ENCODE results near the gene HOXD10. TPM values are rescaled to one million over a fixed set of nuclear protein-coding genes. Genes with fewer than 3 reads are reported as not detected.
A peak's percentile ranks its signal among the peaks of the same experiment; 100 is the strongest.

HOXD10 gene
- total and polyA plus RNA-seq, 2 donors = 4.1 to 14.1 TPM

DNA sequence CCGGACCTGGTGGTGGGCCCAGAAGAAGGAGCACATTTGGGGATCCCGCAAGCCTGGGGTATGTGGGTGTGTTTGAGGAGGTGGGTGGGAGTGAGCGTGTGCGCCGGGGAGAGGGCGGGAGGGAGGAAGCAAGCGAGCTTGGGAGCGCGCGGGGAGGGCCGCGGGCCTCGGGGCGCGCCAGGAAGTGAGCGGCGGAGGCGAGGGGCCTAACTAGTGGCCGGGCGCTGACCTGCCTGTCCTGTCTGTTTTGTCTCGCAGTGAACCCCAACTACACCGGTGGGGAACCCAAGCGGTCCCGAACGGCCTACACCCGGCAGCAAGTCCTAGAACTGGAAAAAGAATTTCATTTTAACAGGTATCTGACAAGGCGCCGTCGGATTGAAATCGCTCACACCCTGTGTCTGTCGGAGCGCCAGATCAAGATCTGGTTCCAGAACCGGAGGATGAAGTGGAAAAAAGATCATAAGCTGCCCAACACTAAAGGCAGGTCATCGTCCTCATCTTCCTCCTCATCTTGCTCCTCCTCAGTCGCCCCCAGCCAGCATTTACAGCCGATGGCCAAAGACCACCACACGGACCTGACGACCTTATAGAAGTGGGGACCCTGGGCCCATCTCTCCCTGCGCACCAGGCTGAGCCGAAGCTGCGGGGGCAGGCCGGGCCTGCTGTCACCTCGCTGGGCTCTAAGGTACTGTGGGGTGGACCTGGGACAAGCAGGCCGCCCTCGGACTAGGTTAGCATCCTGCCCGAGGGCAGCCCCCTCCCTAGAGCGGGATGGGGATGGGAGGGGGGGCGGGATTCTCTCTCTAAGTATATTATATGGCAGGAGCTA is 36.0 kb downstream of the HOXD10 start:
- Histone ChIP-seq H3K27ac (ENCODE audit: low read depth) (no peak overlapping the region), H3K4me1 (ENCODE audit: insufficient read depth) (peaks cover 2% of the 10 kb centered on the region), H3K4me3 (ENCODE audit: low read depth, low read length) (no peak overlapping the region), H3K36me3 (ENCODE audit: insufficient read depth) (no peaks in the 10 kb centered on the region)
- WGBS = 50% methylated on average over 48 of the region's 48 CpGs
- DNase-seq (ENCODE audit: extremely low spot score) = no peak

- Histone ChIP-seq H3K36me3 (ENCODE audit: insufficient read depth) (no peaks in the 10 kb centered on the region), H3K27ac (ENCODE audit: low read depth) (no peak overlapping the region), H3K4me1 (ENCODE audit: insufficient read depth) (peaks cover 2% of the 10 kb centered on the region), H3K4me3 (ENCODE audit: low read depth, low read length) (no peak overlapping the region)
- no peak for DNase-seq (ENCODE audit: extremely low spot score)
- 73% methylated on average over 11 of the region's 11 CpGs for WGBS
These were observed 38.1 kb downstream of the HOXD10 start for GRCh38 chr2:176154576-176155252.

DNA sequence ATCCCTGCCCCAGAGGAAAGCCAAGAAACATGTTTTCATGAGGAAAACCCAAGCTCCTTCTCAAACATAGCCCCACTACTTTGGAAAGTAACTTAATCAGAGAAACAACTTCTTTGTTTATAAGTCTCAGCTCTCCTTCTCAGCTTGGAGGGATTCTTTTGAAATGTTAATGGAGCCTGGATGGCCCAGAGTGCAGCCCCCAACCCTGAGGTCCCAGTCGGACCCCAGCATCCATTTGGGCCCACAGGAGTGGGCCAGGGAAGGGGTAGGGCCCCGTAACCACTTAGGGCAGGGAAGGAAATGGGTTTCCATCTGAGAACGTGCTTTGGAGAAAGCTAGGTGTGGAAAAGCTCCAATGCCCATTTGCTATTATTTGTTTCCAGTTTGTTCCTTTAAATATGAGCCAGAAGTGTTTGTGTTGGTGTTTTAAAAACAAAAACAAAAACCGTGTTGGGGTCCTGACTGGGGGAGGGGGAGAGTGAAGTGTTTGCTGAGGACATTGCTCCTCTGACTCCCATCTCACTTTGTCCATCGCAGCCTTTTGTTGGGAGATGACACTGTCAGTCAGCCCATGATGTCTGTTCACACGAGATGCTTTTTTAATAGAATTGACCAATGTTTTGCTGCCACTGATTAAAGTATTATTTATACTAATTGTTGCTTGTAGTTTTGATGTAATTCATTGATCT is 38.9 kb downstream of the HOXD10 start:
- peaks cover 2% of the 10 kb centered on the region for H3K4me1 ChIP-seq (ENCODE audit: insufficient read depth)
- no peak for DNase-seq (ENCODE audit: extremely low spot score)
- H3K36me3 ChIP-seq (ENCODE audit: insufficient read depth) = no peaks in the 10 kb centered on the region
- 54% methylated on average over 6 of the region's 6 CpGs for WGBS
- H3K27ac ChIP-seq (ENCODE audit: low read depth) = no peak overlapping the region
- no peak overlapping the region for H3K4me3 ChIP-seq (ENCODE audit: low read depth, low read length)

DNA sequence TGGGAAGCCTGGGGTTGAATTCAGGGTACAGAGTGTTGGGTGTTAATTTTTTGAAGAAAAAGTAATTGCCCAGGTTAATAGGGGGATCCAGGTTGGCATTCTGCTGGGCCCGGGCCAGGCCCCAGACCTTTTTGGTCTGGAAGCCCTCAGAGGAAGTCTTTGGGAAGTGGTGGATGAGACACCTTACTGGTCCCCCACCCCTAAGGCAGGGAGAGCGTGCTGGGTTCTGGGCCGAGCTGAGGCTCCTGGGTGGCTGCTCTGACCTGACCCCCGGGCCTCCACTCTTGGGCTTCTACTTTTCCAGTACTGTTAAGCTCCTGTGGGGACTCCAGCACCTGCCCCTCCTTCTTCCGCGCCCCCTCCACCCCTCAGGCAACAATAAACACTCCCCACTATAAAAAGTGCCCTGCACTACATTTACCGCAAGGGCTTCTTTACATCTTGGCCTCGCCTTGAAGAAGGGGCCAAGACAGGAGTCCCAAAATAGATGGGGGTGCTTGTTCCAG is 39.8 kb downstream of the HOXD10 start:
- H3K36me3 ChIP-seq (ENCODE audit: insufficient read depth) = no peaks in the 10 kb centered on the region
- 50% methylated on average over 8 of the region's 8 CpGs for WGBS
- no peak overlapping the region for H3K27ac ChIP-seq (ENCODE audit: low read depth)
- no peak for DNase-seq (ENCODE audit: extremely low spot score)
- peaks cover 2% of the 10 kb centered on the region for H3K4me1 ChIP-seq (ENCODE audit: insufficient read depth)
- no peak overlapping the region for H3K4me3 ChIP-seq (ENCODE audit: low read depth, low read length)

DNA sequence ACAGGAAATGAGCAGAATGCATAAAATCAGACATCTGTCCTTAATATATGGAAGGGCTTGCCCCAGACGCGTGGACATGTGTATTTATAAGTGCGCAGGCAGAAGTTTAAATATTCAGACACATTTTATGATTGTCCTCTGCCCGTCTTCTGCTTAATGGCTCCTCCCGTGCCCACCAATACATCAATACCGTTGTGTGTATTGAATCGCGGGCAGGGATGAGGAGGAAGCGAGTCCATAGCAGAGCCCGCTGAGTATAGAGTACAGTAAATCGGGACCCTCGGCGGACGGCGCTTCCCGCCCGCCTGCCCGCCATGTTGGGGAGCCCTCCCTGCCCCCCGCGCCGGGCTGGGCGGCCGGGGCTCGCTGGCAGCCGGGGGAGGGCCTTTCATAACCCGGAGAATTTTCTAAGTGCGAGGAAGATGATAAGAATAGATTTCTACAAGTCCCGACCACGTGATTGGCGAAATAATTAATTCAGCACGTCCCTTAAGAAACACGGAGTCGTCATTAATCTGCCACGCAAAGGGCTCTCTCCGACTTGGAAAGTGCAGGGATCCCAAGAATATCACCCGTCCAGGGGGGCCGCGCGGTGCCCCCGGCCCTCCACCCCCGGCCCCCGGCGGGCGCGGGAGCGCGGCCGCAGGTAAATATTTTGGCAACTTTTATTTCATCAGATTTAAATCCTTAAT is 40.4 kb downstream of the HOXD10 start, which contains the start of gene HOXD3:
TSS of gene HOXD3 (plus strand) at position 501 of the 692 bp plus-strand sequence. CDS start 11,808 bp downstream, outside the sequence.
- H3K4me1 ChIP-seq (ENCODE audit: insufficient read depth) = peaks cover 2% of the 10 kb centered on the region
- WGBS = 9% methylated on average over 48 of the region's 48 CpGs

GRCh38 chr2:176157499-176158185 is 41.1 kb downstream of the HOXD10 start:
- no peak for DNase-seq (ENCODE audit: extremely low spot score)
- Histone ChIP-seq H3K36me3 (ENCODE audit: insufficient read depth) (no peaks in the 10 kb centered on the region), H3K4me3 (ENCODE audit: low read depth, low read length) (peak overlapping the region; percentile 23), H3K4me1 (ENCODE audit: insufficient read depth) (peaks cover 2% of the 10 kb centered on the region), H3K27ac (ENCODE audit: low read depth) (no peak overlapping the region)
- 17% methylated on average over 43 of the region's 43 CpGs for WGBS

More for the DNA sequence above, 40.4 kb downstream of the HOXD10 start, which contains the start of gene HOXD3:
- Histone ChIP-seq H3K27ac (ENCODE audit: low read depth) (no peak within 1 kb of the TSS), H3K36me3 (ENCODE audit: insufficient read depth) (no peaks in the 10 kb centered on the region), H3K4me3 (ENCODE audit: low read depth, low read length) (peak within 1 kb of the TSS; percentile 23)
- no peak for DNase-seq (ENCODE audit: extremely low spot score)

- Histone ChIP-seq H3K27ac (ENCODE audit: low read depth) (no peak overlapping the region), H3K4me3 (ENCODE audit: low read depth, low read length) (no peak overlapping the region), H3K36me3 (ENCODE audit: insufficient read depth) (no peaks in the 10 kb centered on the region), H3K4me1 (ENCODE audit: insufficient read depth) (peaks cover 2% of the 10 kb centered on the region)
- WGBS = 15% methylated on average over 22 of the region's 22 CpGs
- no peak for DNase-seq (ENCODE audit: extremely low spot score)
These were observed 41.6 kb downstream of the HOXD10 start for GRCh38 chr2:176158186-176158591.

- H3K36me3 ChIP-seq (ENCODE audit: insufficient read depth) = no peaks in the 10 kb centered on the region
- DNase-seq (ENCODE audit: extremely low spot score) = no peak
- no peak overlapping the region for H3K27ac ChIP-seq (ENCODE audit: low read depth)
- H3K4me3 ChIP-seq (ENCODE audit: low read depth, low read length) = no peak overlapping the region
- WGBS = 18% methylated on average over 39 of the region's 39 CpGs
- peaks cover 2% of the 10 kb centered on the region for H3K4me1 ChIP-seq (ENCODE audit: insufficient read depth)
These were observed 42.5 kb downstream of the HOXD10 start for GRCh38 chr2:176158855-176159662.

DNA sequence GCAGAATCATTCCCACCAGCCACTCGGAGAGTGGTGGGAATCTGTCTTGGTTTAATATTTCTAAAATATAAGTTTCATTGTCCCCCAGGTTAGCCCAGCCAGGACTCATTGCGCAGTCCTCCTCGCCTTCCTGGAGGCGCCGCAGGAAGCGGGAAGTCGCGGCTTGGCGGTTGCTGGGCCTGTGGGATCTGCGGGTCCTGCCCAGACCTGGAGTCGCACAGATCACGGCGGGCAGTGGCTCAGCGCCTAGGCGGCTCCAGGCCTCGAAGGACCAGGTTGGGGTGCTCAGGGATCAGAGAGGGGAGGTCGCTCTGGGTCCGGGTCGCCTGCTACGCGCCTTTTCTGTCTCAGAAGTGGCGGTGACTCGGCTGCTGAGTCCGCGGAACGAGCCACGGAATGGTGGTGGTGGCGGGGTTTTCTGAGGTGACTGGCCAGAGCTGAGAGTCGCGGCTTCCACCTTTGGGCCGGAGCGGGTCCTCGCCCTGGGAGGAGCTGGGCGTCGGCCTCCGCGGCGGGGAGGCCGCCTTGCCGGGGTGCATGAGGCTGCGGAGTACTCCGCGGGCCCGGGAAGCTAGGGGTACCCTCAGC is 43.2 kb downstream of the HOXD10 start:
- no peaks in the 10 kb centered on the region for H3K36me3 ChIP-seq (ENCODE audit: insufficient read depth)
- H3K4me1 ChIP-seq (ENCODE audit: insufficient read depth) = peaks cover 2% of the 10 kb centered on the region
- no peak overlapping the region for H3K27ac ChIP-seq (ENCODE audit: low read depth)
- H3K4me3 ChIP-seq (ENCODE audit: low read depth, low read length) = no peak overlapping the region
- no peak for DNase-seq (ENCODE audit: extremely low spot score)
- 10% methylated on average over 44 of the region's 44 CpGs for WGBS

- Histone ChIP-seq H3K36me3 (ENCODE audit: insufficient read depth) (no peaks in the 10 kb centered on the region), H3K4me1 (ENCODE audit: insufficient read depth) (peaks cover 2% of the 10 kb centered on the region), H3K4me3 (ENCODE audit: low read depth, low read length) (no peak overlapping the region), H3K27ac (ENCODE audit: low read depth) (no peak overlapping the region)
- 7% methylated on average over 50 of the region's 50 CpGs for whole genome bisulfite sequencing
- DNase-seq (ENCODE audit: extremely low spot score) = no peak
These were observed 43.8 kb downstream of the HOXD10 start for GRCh38 chr2:176160251-176160985.

Measured in urinary bladder (tissue), 4 donors.